AG04449 (cell line): Measurements from ENCODE around the gene LPAR3.

ENCODE experiments used
- CTCF ChIA-PET: fragments of 350-600 bp; formaldehyde crosslinking; extraction: SDS; loops from one replicate; lab custom pipeline; 2021; ENCODE audit warnings: antibody characterized with exemption; lab: Yijun Ruan, JAX
- POLR2A ChIA-PET: fragments of 400-600, 350-600 bp; formaldehyde crosslinking; extraction: SDS; loops from one replicate; lab custom pipeline; 2020; ENCODE audit warnings: antibody characterized with exemption, inconsistent platforms; lab: Yijun Ruan, JAX
- DNase-seq: peaks from one replicate; pipeline ENCODE4 v3.0.0-alpha.2; 2010; ENCODE audit warnings: low read depth, low spot score
- H3K4me3 ChIP-seq: 2 replicates; pipeline ENCODE4 v1.5.1; 2011; ENCODE audit warnings: low read depth, mild to moderate bottlenecking, control low read depth, low read length
- CTCF ChIP-seq: IDR thresholded peaks from one replicate; pipeline ENCODE4 v1.5.1; 2011; ENCODE audit warnings: mild to moderate bottlenecking, moderate library complexity, low read length, control low read depth, inconsistent platforms; ENCODE audit not compliant: insufficient read depth; ENCODE audit errors: missing control alignments

Gene LPAR3

GRCh38 chr1:84849357-84849975 is 43.5 kb downstream of the LPAR3 start:
- POLR2A ChIA-PET = no interaction called here
- H3K4me3 ChIP-seq = no peak overlapping the region
- CTCF ChIA-PET = no interaction called here
- TF ChIP-seq CTCF = no peak
- no peak for DNase-seq

- H3K4me3 ChIP-seq = no peak overlapping the region
- POLR2A ChIA-PET = interaction anchor here (0.9 kb wide), 1 partner anchor 275 kb away, joined by 5 read pairs; no protein-coding TSS in a partner anchor
- CTCF ChIA-PET = no interaction called here
- no peak for TF ChIP-seq CTCF
- DNase-seq = peak; percentile 80
Measured at GRCh38 chr1:84847253-84848250, 45.5 kb downstream of the LPAR3 start.

GRCh38 chr1:84846387-84846786 is 46.6 kb downstream of the LPAR3 start:
- no peak for DNase-seq
- ChIA-PET CTCF (no interaction called here), POLR2A (no interaction called here)
- no peak for TF ChIP-seq CTCF
- no peak overlapping the region for H3K4me3 ChIP-seq

- no peak overlapping the region for H3K4me3 ChIP-seq
- ChIA-PET POLR2A (no interaction called here), CTCF (no interaction called here)
- DNase-seq = no peak
- TF ChIP-seq CTCF = no peak
Measured at GRCh38 chr1:84845357-84845756, 47.6 kb downstream of the LPAR3 start.

- TF ChIP-seq CTCF = no peak
- POLR2A ChIA-PET = no interaction called here
- DNase-seq = no peak
- H3K4me3 ChIP-seq = no peak overlapping the region
- CTCF ChIA-PET = interaction anchor here (0.7 to 1.0 kb wide), 2 partner anchors 9 to 35 kb away, joined by 3 to 4 read pairs; no protein-coding TSS in a partner anchor
Measured at GRCh38 chr1:84844094-84844493, 48.9 kb downstream of the LPAR3 start.

GRCh38 chr1:84842748-84843231 is 50.2 kb downstream of the LPAR3 start:
- CTCF ChIA-PET = interaction anchor here (1.2 kb wide), 1 partner anchor 9 kb away, joined by 3 read pairs; no protein-coding TSS in a partner anchor
- no peak overlapping the region for H3K4me3 ChIP-seq
- POLR2A ChIA-PET = no interaction called here
- no peak for TF ChIP-seq CTCF
- DNase-seq = no peak
